CD4-positive, alpha-beta T cell (primary cell): Measurements from ENCODE around the gene HID1. TPM values are rescaled to one million over a fixed set of nuclear protein-coding genes. Genes with fewer than 3 reads are reported as not detected.

Experiments
- ATAC-seq: fragments of 200-7000 bp; cut with Tn5 transposase; one replicate; pipeline ENCODE4 v1.10.0; 2022; ENCODE audit warnings: mild to moderate bottlenecking; ENCODE audit not compliant: poor library complexity
- CTCF ChIA-PET: fragments of 350-600 bp; sonication (Branson Sonifier 250); formaldehyde crosslinking; loops from one replicate; lab custom pipeline; 2021; ENCODE audit warnings: antibody characterized with exemption, inconsistent platforms; lab: Charles Lee
- POLR2A ChIA-PET: fragments of 350-600 bp; sonication (Branson Sonifier 250); formaldehyde crosslinking; loops from one replicate; lab custom pipeline; 2021; ENCODE audit warnings: antibody characterized with exemption, inconsistent platforms; lab: Charles Lee
- DNase-seq, 14 experiments: peaks; one replicate each; pipeline ENCODE4 v3.0.0-alpha.2; 2013 to 2020; ENCODE audit warnings: mixed read lengths in 2 of 14
- H3K27ac ChIP-seq, 2 donors: one replicate each; pipeline versions ENCODE4 v1.5.1 to v1.7.0; 2013; ENCODE audit warnings: low read length in 2 of 2, low read depth in 1 of 2, mild to moderate bottlenecking in 1 of 2
- H3K27me3 ChIP-seq, 2 experiments: 1 replicate in 1 of 2; 2 replicates in 1 of 2; pipeline versions ENCODE4 v1.6.1 to v1.7.0; 2013; ENCODE audit warnings: low read length in 2 of 2, control low read depth in 1 of 2, mild to moderate bottlenecking in 1 of 2, moderate library complexity in 1 of 2; ENCODE audit not compliant: insufficient read depth in 2 of 2, control insufficient read depth in 1 of 2
- H3K36me3 ChIP-seq: one replicate; pipeline ENCODE4 v1.6.1; 2013; ENCODE audit warnings: low read length, control low read depth; ENCODE audit not compliant: insufficient read depth
- H3K4me1 ChIP-seq: one replicate; pipeline ENCODE4 v1.6.1; 2013; ENCODE audit warnings: low read length, control low read depth; ENCODE audit not compliant: insufficient read depth
- H3K4me3 ChIP-seq: one replicate; pipeline ENCODE4 v1.5.1; 2013; ENCODE audit warnings: mild to moderate bottlenecking, low read length, moderate library complexity
- H3K9me3 ChIP-seq, 2 experiments: 1 replicate in 1 of 2; 2 replicates in 1 of 2; pipeline versions ENCODE4 v1.6.1 to v1.7.0; 2013; ENCODE audit warnings: low read length in 2 of 2, mild to moderate bottlenecking in 2 of 2, control low read depth in 1 of 2, moderate library complexity in 1 of 2; ENCODE audit not compliant: control insufficient read depth in 1 of 2, insufficient read depth in 1 of 2
- H3K27ac Mint-ChIP-seq: one replicate; pipeline ENCODE4 v1.8.0; 2020; ENCODE audit warnings: mixed read lengths
- H3K27me3 Mint-ChIP-seq: one replicate; pipeline ENCODE4 v1.8.0; 2021; ENCODE audit warnings: mixed read lengths
- H3K36me3 Mint-ChIP-seq: one replicate; pipeline ENCODE4 v1.8.0; 2021; ENCODE audit warnings: low read depth, mixed read lengths
- H3K4me1 Mint-ChIP-seq: one replicate; pipeline ENCODE4 v1.8.0; 2021; ENCODE audit warnings: low read depth, mixed read lengths
- H3K4me3 Mint-ChIP-seq: one replicate; pipeline ENCODE4 v1.8.0; 2020; ENCODE audit warnings: mild to moderate bottlenecking, mixed read lengths
- H3K9me3 Mint-ChIP-seq: one replicate; pipeline ENCODE4 v1.8.0; 2020; ENCODE audit warnings: mixed read lengths
- CTCF ChIP-seq: fragments of 200-600 bp; IDR thresholded peaks from one replicate; pipeline ENCODE4 v1.8.0; 2022; ENCODE audit warnings: antibody characterized with exemption, mild to moderate bottlenecking
- intact Hi-C, 2 experiments: fragments of 100-400 bp; cut with DNase I in 1 of 2; cut with micrococcal nuclease in 1 of 2; formaldehyde crosslinking; loops; one replicate each; pipeline versions ENCODE4 v1.15.1 to v1.9.0; 2023 to 2025; cut with DNase I, micrococcal nuclease
- total RNA-seq, 174 experiments: library from RNA in 2 of 174; stranded (reverse) in 2 of 174; gene quantifications; one replicate each; pipeline ENCODE4 v1.2.3 and lab custom pipeline; 2021 to 2026

Gene HID1
- total RNA-seq, 2 experiments from 2014 or later = 31.8 to 31.9 TPM

- POLR2A ChIA-PET = interaction anchor here (0.7 to 1.4 kb wide), 2 partner anchors 17 to 31 kb away, joined by 3 read pairs; partner anchors contain the start of gene CDR2L
- CTCF ChIA-PET = interaction anchor here (1.2 kb wide), 2 partner anchors 43 to 46 kb away, joined by 3 read pairs; no protein-coding TSS in a partner anchor
- no peak overlapping the region for H3K27ac ChIP-seq
- ATAC-seq = no peak
- H3K36me3 ChIP-seq = no peaks in the 10 kb centered on the region
- Mint-ChIP-seq H3K4me3 (no peak overlapping the region), H3K4me1 (no peaks in the 10 kb centered on the region), H3K27me3 (no peaks in the 10 kb centered on the region), H3K9me3 (no peaks in the 10 kb centered on the region), H3K27ac (no peak overlapping the region), H3K36me3 (no peaks in the 10 kb centered on the region)
- intact Hi-C loops = no loop called here
- H3K27me3 ChIP-seq = peaks cover 0 to 4% of the 10 kb centered on the region in 2 experiments
- DNase-seq = no peak
- no peaks in the 10 kb centered on the region for H3K4me1 ChIP-seq
- H3K9me3 ChIP-seq = no peaks in the 10 kb centered on the region
- H3K4me3 ChIP-seq = no peak overlapping the region
- TF ChIP-seq CTCF = no peak
Measured at GRCh38 chr17:75004371-75004770, 31.8 kb upstream of the HID1 start.

- ChIA-PET CTCF (interaction anchor here (1.2 kb wide), 2 partner anchors 42 to 46 kb away, joined by 3 read pairs; no protein-coding TSS in a partner anchor), POLR2A (interaction anchor here (0.7 to 1.4 kb wide), 2 partner anchors 16 to 31 kb away, joined by 3 read pairs; partner anchors contain the start of gene CDR2L)
- Histone ChIP-seq H3K9me3 (no peaks in the 10 kb centered on the region), H3K4me3 (no peak overlapping the region), H3K27ac (no peak overlapping the region), H3K27me3 (peaks cover 0 to 4% of the 10 kb centered on the region in 2 experiments), H3K36me3 (no peaks in the 10 kb centered on the region), H3K4me1 (no peaks in the 10 kb centered on the region)
- Mint-ChIP-seq H3K4me1 (no peaks in the 10 kb centered on the region), H3K27ac (no peak overlapping the region), H3K36me3 (no peaks in the 10 kb centered on the region), H3K4me3 (no peak overlapping the region), H3K27me3 (no peaks in the 10 kb centered on the region), H3K9me3 (no peaks in the 10 kb centered on the region)
- ATAC-seq (no peak), DNase-seq (no peak)
- no peak for TF ChIP-seq CTCF
- intact Hi-C loops = no loop called here
Measured at GRCh38 chr17:75003957-75004355, 31.4 kb upstream of the HID1 start.

- H3K4me3 ChIP-seq = no peak overlapping the region
- H3K4me1 Mint-ChIP-seq = no peaks in the 10 kb centered on the region
- POLR2A ChIA-PET = interaction anchor here (0.5 to 1.4 kb wide), 2 partner anchors 16 to 56 kb away, joined by 3 read pairs; partner anchors contain the start of gene CDR2L
Measured at GRCh38 chr17:75003070-75003956, 30.8 kb upstream of the HID1 start.

More at GRCh38 chr17:75003070-75003956, 30.8 kb upstream of the HID1 start:
- Histone ChIP-seq H3K27ac (no peak overlapping the region), H3K4me1 (no peaks in the 10 kb centered on the region), H3K36me3 (no peaks in the 10 kb centered on the region), H3K9me3 (no peaks in the 10 kb centered on the region), H3K27me3 (peaks cover 0 to 4% of the 10 kb centered on the region in 2 experiments)
- ATAC-seq (no peak), DNase-seq (no peak)
- H3K27ac Mint-ChIP-seq = no peak overlapping the region
- no peaks in the 10 kb centered on the region for H3K9me3 Mint-ChIP-seq
- H3K4me3 Mint-ChIP-seq = no peak overlapping the region
- intact Hi-C loops = no loop called here
- CTCF ChIA-PET = interaction anchor here (1.2 kb wide), 2 partner anchors 42 to 45 kb away, joined by 3 read pairs; no protein-coding TSS in a partner anchor
- H3K36me3 Mint-ChIP-seq = no peaks in the 10 kb centered on the region
- no peak for TF ChIP-seq CTCF
- no peaks in the 10 kb centered on the region for H3K27me3 Mint-ChIP-seq
